HepG2 (cell line): Measurements from ENCODE around the gene IQCN. TPM values are rescaled to one million over a fixed set of nuclear protein-coding genes. Genes with fewer than 3 reads are reported as not detected.

ENCODE experiments used
- ATAC-seq: fragments of 200-7000 bp; cut with Tn5 transposase; 3 replicates; pipeline ENCODE4 v1.9.1; 2020; ENCODE audit warnings: mild to moderate bottlenecking, moderate library complexity
- BruUV-seq: library from RNA; stranded (reverse); fragments of 400-500 nt; replicated peaks from 2 replicates; lab custom pipeline; 2021; lab: Mats Ljungman, UMichigan
- CTCF ChIA-PET: fragments of 300-600 bp; formaldehyde crosslinking; extraction: SDS; loops from one replicate; lab custom pipeline; 2021; ENCODE audit warnings: low total read pairs, inconsistent platforms, low intra/inter-chr PET ratio; lab: Yijun Ruan, JAX
- POLR2A ChIA-PET: fragments of 350-600 bp; sonication (Branson Sonifier 250); formaldehyde crosslinking; loops from one replicate; lab custom pipeline; 2020; ENCODE audit warnings: antibody characterized with exemption, inconsistent platforms; lab: Yijun Ruan, JAX
- DNase-seq: peaks from one replicate; pipeline ENCODE4 v3.0.0-alpha.2; 2015; ENCODE audit warnings: low spot score
- FAIRE-seq: peaks from 3 replicates; lab custom pipeline; 2011; peaks lifted over from hg19 to GRCh38; lab: Jason Lieb, UNC
- H2AFZ ChIP-seq: one replicate; pipeline ENCODE4 v1.6.1; 2011; ENCODE audit warnings: low read length, inconsistent platforms
- H3K27ac ChIP-seq: fragments of 300-600 bp; 3 replicates; pipeline ENCODE4 v1.8.0; 2011; ENCODE audit warnings: mixed run types, mild to moderate bottlenecking, mixed read lengths, low read length, inconsistent platforms; ENCODE audit not compliant: insufficient read depth; ENCODE audit errors: extremely low read length
- H3K27me3 ChIP-seq, 2 experiments: fragments of 200-600 bp in 1 of 2; 2 replicates in 1 of 2; 3 replicates in 1 of 2; pipeline versions ENCODE4 v1.6.0 to v1.8.0; 2011; ENCODE audit warnings: low read length in 2 of 2, mild to moderate bottlenecking in 2 of 2, moderate library complexity in 2 of 2, inconsistent platforms in 1 of 2; ENCODE audit not compliant: insufficient read depth in 2 of 2, control insufficient read depth in 1 of 2
- H3K36me3 ChIP-seq, 2 experiments: fragments of 200-600 bp in 1 of 2; replicated peaks in 1 of 2; 2 replicates in 1 of 2; 3 replicates in 1 of 2; pipeline versions ENCODE4 v1.5.1 to v1.8.0; 2011; ENCODE audit warnings: low read length in 2 of 2, inconsistent platforms in 1 of 2; ENCODE audit not compliant: insufficient read depth in 2 of 2, control insufficient read depth in 1 of 2
- H3K4me1 ChIP-seq: 2 replicates; pipeline ENCODE4 v1.5.1; 2012; ENCODE audit warnings: low read length, inconsistent platforms; ENCODE audit not compliant: insufficient read depth
- H3K4me2 ChIP-seq: 2 replicates; pipeline ENCODE4 v1.6.0; 2011; ENCODE audit warnings: low read depth, low read length, inconsistent platforms
- H3K4me3 ChIP-seq, 3 experiments: fragments of 200-600 bp in 1 of 3; sonication (generic), shearing (Covaris generic) in 1 of 3; replicated peaks in 1 of 3; 2 replicates each; pipeline ENCODE4 v1.5.1; 2011 to 2016; ENCODE audit warnings: low read length in 3 of 3, inconsistent platforms in 2 of 3, low read depth in 2 of 3, mild to moderate bottlenecking in 2 of 3, control low read depth in 1 of 3, mixed read lengths in 1 of 3; ENCODE audit not compliant: insufficient read depth in 1 of 3
- H3K79me2 ChIP-seq: one replicate; pipeline ENCODE4 v1.6.1; 2011; ENCODE audit warnings: low read length, inconsistent platforms; ENCODE audit not compliant: insufficient read depth
- H3K9ac ChIP-seq: 2 replicates; pipeline ENCODE4 v1.6.0; 2011; ENCODE audit warnings: mild to moderate bottlenecking, low read depth, low read length, inconsistent platforms; ENCODE audit not compliant: insufficient read depth
- H3K9me3 ChIP-seq: 2 replicates; pipeline ENCODE4 v1.5.1; 2012; ENCODE audit warnings: mild to moderate bottlenecking, low read length
- H4K20me1 ChIP-seq: 2 replicates; pipeline ENCODE4 v1.6.0; 2011; ENCODE audit warnings: inconsistent platforms, mild to moderate bottlenecking, low read length, moderate library complexity; ENCODE audit not compliant: insufficient read depth
- AGO2 ChIP-seq: fragments of 200-400 bp; formaldehyde crosslinking; optimal IDR thresholded peaks from 2 replicates; pipeline ENCODE3; 2017; ENCODE audit warnings: mild to moderate bottlenecking, low read depth, low read length, moderate library complexity
- MAFK ChIP-seq, 2 experiments: IDR thresholded peaks in 1 of 2; conservative IDR thresholded peaks in 1 of 2; 2 replicates each; pipeline ENCODE4 v1.6.1; 2011; ENCODE audit warnings: improper control_type of control experiment in 2 of 2, low read length in 2 of 2
- RBM22 ChIP-seq: fragments of 200-400 bp; formaldehyde crosslinking; optimal IDR thresholded peaks from 2 replicates; pipeline ENCODE3; 2017; ENCODE audit warnings: mild to moderate bottlenecking, low read length, moderate library complexity
- RFXANK ChIP-seq: IDR thresholded peaks from 2 replicates; pipeline ENCODE4 v1.6.1; 2016
- ZBTB38 ChIP-seq: sonication (generic); formaldehyde crosslinking; IDR thresholded peaks from 2 replicates; pipeline ENCODE4 v1.5.1; 2020; ENCODE audit warnings: mild to moderate bottlenecking, missing genetic modification reagents
- WGBS: methylation state at CpG from one replicate; pipeline ENCODE4 v1.1.6; 2017; ENCODE audit warnings: low lambda C conversion rate; 5-methylcytosine and 5-hydroxymethylcytosine counted together
- in situ Hi-C: cut with HindIII; loops from 2 replicates; pipeline ENCODE4 v1.10.0; 2017; ENCODE audit warnings: low pct_unique_long_range_greater_than_20kb; ENCODE audit not compliant: extremely low pct_ligation_motif_present
- intact Hi-C: fragments of 100-400 bp; cut with micrococcal nuclease; formaldehyde crosslinking; loops from one replicate; pipeline ENCODE4 v1.10.0; 2022; ENCODE audit not compliant: unreplicated experiment
- polyA plus RNA-seq, 8 experiments: library from polyadenylated mRNA; depleted of rRNA in 3 of 8; stranded (reverse) in 7 of 8; unstranded in 1 of 8; fragments of >200 nt; fragmentation: Illumina TruSeq in 4 of 8; extraction: Trizol in 4 of 8; gene quantifications; 2 replicates each; pipeline versions ENCODE4 v1.2.1 to v1.2.3, GENCODE V29; 2011 to 2016; ENCODE audit warnings: low read depth in 4 of 8, missing spikeins in 1 of 8, mixed read lengths in 1 of 8; ENCODE audit not compliant: insufficient read depth in 1 of 8
- total RNA-seq, 5 experiments: library from RNA; depleted of rRNA; stranded (reverse); fragments of >200 nt; fragmentation: Illumina TruSeq; extraction: Trizol; gene quantifications; 2 replicates each; pipeline ENCODE4 v1.2.3, GENCODE V29; 2016; ENCODE audit warnings: low read depth in 1 of 5
- TF ChIP-seq, protein P1 (sequence below): sonication (generic); formaldehyde crosslinking; IDR thresholded peaks from 2 replicates; pipeline ENCODE4 v1.8.1; 2023; ENCODE audit warnings: missing genetic modification reagents, inconsistent platforms, borderline replicate concordance

Gene IQCN
- total and polyA plus RNA-seq, 2 of the 13 experiments (the other 11 are each of a cell fraction or from before 2014, with no cell fraction given) = 0.04 to 0.18 TPM

- Histone ChIP-seq H2AFZ (no peak overlapping the region), H3K4me3 (no peak overlapping the region), H3K27ac (peak overlapping the region; percentile 23), H4K20me1 (no peaks in the 10 kb centered on the region), H3K4me2 (no peak overlapping the region), H3K9me3 (no peaks in the 10 kb centered on the region), H3K27me3 (no peaks in the 10 kb centered on the region), H3K79me2 (no peaks in the 10 kb centered on the region), H3K36me3 (peaks cover 5 to 16% of the 10 kb centered on the region in 2 experiments; a peak in 3 of 5 replicates), H3K4me1 (peaks cover 61% of the 10 kb centered on the region), H3K9ac (no peak overlapping the region)
- in situ Hi-C loops = no loop called here
- no TSS peak for BruUV-seq
- TF ChIP-seq AGO2 = peak; percentile 23
- no peak for TF ChIP-seq RFXANK (CRISPR knock-in tag)
- TF ChIP-seq RBM22 = peak; percentile 26
- TF ChIP-seq MAFK (conservative IDR thresholded peaks at IDR 0.05 in 1 of 2, IDR thresholded peaks at IDR 0.05 in 1 of 2; ENCODE audit: low read length in 2 of 2) = peak; percentile 43 to 60; a peak in 3 of 4 replicates
- TF ChIP-seq, protein P1, sequence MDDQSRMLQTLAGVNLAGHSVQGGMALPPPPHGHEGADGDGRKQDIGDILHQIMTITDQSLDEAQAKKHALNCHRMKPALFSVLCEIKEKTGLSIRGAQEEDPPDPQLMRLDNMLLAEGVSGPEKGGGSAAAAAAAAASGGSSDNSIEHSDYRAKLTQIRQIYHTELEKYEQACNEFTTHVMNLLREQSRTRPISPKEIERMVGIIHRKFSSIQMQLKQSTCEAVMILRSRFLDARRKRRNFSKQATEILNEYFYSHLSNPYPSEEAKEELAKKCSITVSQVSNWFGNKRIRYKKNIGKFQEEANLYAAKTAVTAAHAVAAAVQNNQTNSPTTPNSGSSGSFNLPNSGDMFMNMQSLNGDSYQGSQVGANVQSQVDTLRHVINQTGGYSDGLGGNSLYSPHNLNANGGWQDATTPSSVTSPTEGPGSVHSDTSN (CRISPR knock-in tag) = no peak
- peak; percentile 25; the same call in 1 of the 2 replicates for TF ChIP-seq ZBTB38 (CRISPR knock-in tag)
- POLR2A ChIA-PET = interaction anchor here (2.1 kb wide), 1 partner anchor 31 kb away, joined by 22 read pairs; the partner anchor contains the start of gene IQCN
- FAIRE-seq (no peak), DNase-seq (no peak), ATAC-seq (no peak)
- WGBS = 94% methylated on average over 22 of the region's 26 CpGs
- CTCF ChIA-PET = no interaction called here
- intact Hi-C loops = no loop called here
Measured at GRCh38 chr19:18306209-18306887, 32.1 kb upstream of the IQCN start.
